ENCODE results near the gene FMNL2. TPM values are rescaled to one million over a fixed set of nuclear protein-coding genes. Genes with fewer than 3 reads are reported as not detected.

The FMNL2 gene
- total and polyA plus RNA-seq, 2 of the 4 experiments (the other 2 are of a cell fraction), result 10.9 to 11.4 TPM

GRCh38 chr2:152328013-152328412 is 7.0 kb upstream of the FMNL2 start:
- ChIA-PET POLR2A (ENCODE audit: unreplicated experiment) (no interaction called here), CTCF (interaction anchor here (0.9 kb wide), 1 partner anchor 10 kb away, joined by 5 read pairs; no protein-coding TSS in a partner anchor)
- no peak overlapping the region for H2BK5ac ChIP-seq (ENCODE audit: low read depth, low read length, poor library complexity, severe bottlenecking)
- no CpG with 5 or more reads among the region's 2 CpGs for WGBS, 2 experiments (ENCODE audit: extremely low coverage in 2 of 2, insufficient read length in 1 of 2)
- H3K9me3 ChIP-seq (ENCODE audit: control insufficient read depth, insufficient read depth, low read length), result no peaks in the 10 kb centered on the region
- H3K27me3 ChIP-seq (ENCODE audit: control insufficient read depth, insufficient read depth, low read length), result no peaks in the 10 kb centered on the region
- dilution Hi-C loops (cut with HindIII; ENCODE audit: low sequenced_read_pairs, unreplicated experiment), result no loop called here
- no peak overlapping the region for H3K9ac ChIP-seq (ENCODE audit: low read depth, low read length)
- ATAC-seq (ENCODE audit: low read depth) (no peak), DNase-seq (no peak)
- H2BK20ac ChIP-seq (ENCODE audit: low read depth, low read length), result no peak overlapping the region
- no peak overlapping the region for H2AK9ac ChIP-seq (replicated peaks; ENCODE audit: low read depth, low read length, poor library complexity)
- H3K4ac ChIP-seq (ENCODE audit: low read depth, low read length), result no peak overlapping the region
- H3K23ac ChIP-seq (ENCODE audit: low read depth, low read length), result no peak overlapping the region
- H3K27ac ChIP-seq (ENCODE audit: insufficient read depth, low read length), result no peak overlapping the region
- no peak overlapping the region for H4K91ac ChIP-seq (ENCODE audit: insufficient read depth, low read depth, low read length)
- no peaks in the 10 kb centered on the region for H3K36me3 ChIP-seq (ENCODE audit: control insufficient read depth, insufficient read depth, low read length)
- H3K4me2 ChIP-seq (ENCODE audit: low read depth, low read length), result no peak overlapping the region
- BruUV-seq (replicated peaks), result no TSS peak
- no peaks in the 10 kb centered on the region for H3K4me1 ChIP-seq (ENCODE audit: control insufficient read depth, insufficient read depth, low read length)
- H2BK15ac ChIP-seq (ENCODE audit: low read depth, low read length), result no peak overlapping the region
- no peaks in the 10 kb centered on the region for H3K79me1 ChIP-seq (ENCODE audit: low read depth in 1 of 2, low read length in 2 of 2)
- H3K4me3 ChIP-seq (ENCODE audit: insufficient read depth, low read depth, low read length), result no peak overlapping the region
- H4K20me1 ChIP-seq (ENCODE audit: insufficient read depth, low read length), result no peaks in the 10 kb centered on the region
- TF ChIP-seq NFE2L2 (IDR thresholded peaks at IDR 0.05; ENCODE audit: low read depth, low read length) (no peak), SMC3 (IDR thresholded peaks at IDR 0.05; ENCODE audit: low read depth, low read length) (no peak), RCOR1 (IDR thresholded peaks at IDR 0.05; ENCODE audit: insufficient replicate concordance, low read length) (no peak), RAD21 (IDR thresholded peaks at IDR 0.05; ENCODE audit: low read length) (no peak), MAFK (IDR thresholded peaks at IDR 0.05; ENCODE audit: low read depth, low read length) (no peak), MXI1 (IDR thresholded peaks at IDR 0.05; ENCODE audit: borderline replicate concordance, low read depth, low read length) (no peak), CTCF (conservative IDR thresholded peaks at IDR 0.05; ENCODE audit: low read depth, low read length) (no peak), CHD1 (IDR thresholded peaks at IDR 0.05; ENCODE audit: low read depth, low read length) (no peak), RFX5 (IDR thresholded peaks at IDR 0.05; ENCODE audit: low read depth, low read length) (no peak)
- TF ChIP-seq, protein P1, sequence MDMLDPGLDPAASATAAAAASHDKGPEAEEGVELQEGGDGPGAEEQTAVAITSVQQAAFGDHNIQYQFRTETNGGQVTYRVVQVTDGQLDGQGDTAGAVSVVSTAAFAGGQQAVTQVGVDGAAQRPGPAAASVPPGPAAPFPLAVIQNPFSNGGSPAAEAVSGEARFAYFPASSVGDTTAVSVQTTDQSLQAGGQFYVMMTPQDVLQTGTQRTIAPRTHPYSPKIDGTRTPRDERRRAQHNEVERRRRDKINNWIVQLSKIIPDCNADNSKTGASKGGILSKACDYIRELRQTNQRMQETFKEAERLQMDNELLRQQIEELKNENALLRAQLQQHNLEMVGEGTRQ (IDR thresholded peaks at IDR 0.05; ENCODE audit: low read depth, low read length), result no peak
- in situ Hi-C loops (cut with MboI; ENCODE audit: low sequenced_read_pairs), result no loop called here
- H4K5ac ChIP-seq (ENCODE audit: low read depth, low read length), result no peak overlapping the region
- H2AFZ ChIP-seq (replicated peaks; ENCODE audit: low read length, poor library complexity), result no peak overlapping the region
- H3K56ac ChIP-seq (ENCODE audit: extremely low read depth, insufficient read depth, low read length), result no peak overlapping the region
- intact Hi-C loops (cut with micrococcal nuclease), result no loop called here
- no peak overlapping the region for H3K14ac ChIP-seq (replicated peaks; ENCODE audit: low read depth, low read length)
- H3K9me1 ChIP-seq (ENCODE audit: insufficient read depth, low read length), result no peaks in the 10 kb centered on the region
- H3K18ac ChIP-seq (ENCODE audit: low read depth, low read length), result no peak overlapping the region
- no peak overlapping the region for H2BK120ac ChIP-seq (ENCODE audit: low read depth, low read length)
- no peak overlapping the region for H4K8ac ChIP-seq (ENCODE audit: low read depth in 2 of 2, low read length in 2 of 2)
- no peak overlapping the region for H2AK5ac ChIP-seq (ENCODE audit: low read depth, low read length)

Measured in IMR-90 (cell line).